CD8-positive, alpha-beta memory T cell (primary cell): ENCODE data around the gene TCOF1. TPM values are rescaled to one million over a fixed set of nuclear protein-coding genes. Genes with fewer than 3 reads are reported as not detected.

Source experiments
- CTCF ChIA-PET: fragments of 350-600 bp; sonication (Branson Sonifier 250); formaldehyde crosslinking; loops from one replicate; lab custom pipeline; 2021; ENCODE audit warnings: antibody characterized with exemption; lab: Charles Lee
- POLR2A ChIA-PET: fragments of 350-600 bp; sonication (Branson Sonifier 250); formaldehyde crosslinking; loops from one replicate; lab custom pipeline; 2021; ENCODE audit warnings: antibody characterized with exemption; lab: Charles Lee
- DNase-seq, 5 donors: peaks; one replicate each; pipeline versions ENCODE4 v3.0.0 to v3.0.0-alpha.2; 2020 to 2022; ENCODE audit warnings: mixed read lengths in 1 of 5
- H3K27ac ChIP-seq: one replicate; pipeline ENCODE4 v1.7.0; 2013; ENCODE audit warnings: low read depth, mild to moderate bottlenecking, low read length, moderate library complexity
- H3K27me3 ChIP-seq: 2 replicates; pipeline ENCODE4 v1.7.0; 2013; ENCODE audit warnings: low read length, mild to moderate bottlenecking; ENCODE audit not compliant: insufficient read depth, poor library complexity, severe bottlenecking
- H3K36me3 ChIP-seq: 2 replicates; pipeline ENCODE4 v1.7.0; 2013; ENCODE audit warnings: mild to moderate bottlenecking, low read length, moderate library complexity; ENCODE audit not compliant: insufficient read depth
- H3K4me1 ChIP-seq: 2 replicates; pipeline ENCODE4 v1.7.0; 2013; ENCODE audit warnings: mild to moderate bottlenecking, low read length, moderate library complexity; ENCODE audit not compliant: insufficient read depth
- H3K4me3 ChIP-seq: 2 replicates; pipeline ENCODE4 v1.7.0; 2013; ENCODE audit warnings: mild to moderate bottlenecking, low read length
- H3K9me3 ChIP-seq: 2 replicates; pipeline ENCODE4 v1.7.0; 2013; ENCODE audit warnings: mild to moderate bottlenecking, low read length
- H3K27ac Mint-ChIP-seq, 8 donors: one replicate each; pipeline ENCODE4 v1.8.0; 2020 to 2021; ENCODE audit warnings: mixed read lengths in 8 of 8, mild to moderate bottlenecking in 6 of 8, inconsistent platforms in 3 of 8, moderate library complexity in 3 of 8
- H3K27me3 Mint-ChIP-seq, 2 donors: one replicate each; pipeline ENCODE4 v1.8.0; 2020 to 2021; ENCODE audit warnings: mixed read lengths in 2 of 2, mild to moderate bottlenecking in 1 of 2, moderate library complexity in 1 of 2
- H3K36me3 Mint-ChIP-seq, 3 donors: one replicate each; pipeline ENCODE4 v1.8.0; 2020 to 2021; ENCODE audit warnings: mixed read lengths in 3 of 3, inconsistent platforms in 1 of 3, mild to moderate bottlenecking in 1 of 3
- H3K4me1 Mint-ChIP-seq, 3 donors: one replicate each; pipeline ENCODE4 v1.8.0; 2020 to 2021; ENCODE audit warnings: mixed read lengths in 3 of 3, inconsistent platforms in 1 of 3, mild to moderate bottlenecking in 1 of 3
- H3K4me3 Mint-ChIP-seq, 7 donors: one replicate each; pipeline ENCODE4 v1.8.0; 2020 to 2021; ENCODE audit warnings: mixed read lengths in 7 of 7, mild to moderate bottlenecking in 6 of 7, moderate library complexity in 4 of 7, inconsistent platforms in 2 of 7
- H3K9me3 Mint-ChIP-seq, 5 donors: one replicate each; pipeline ENCODE4 v1.8.0; 2020 to 2022; ENCODE audit warnings: mixed read lengths in 5 of 5, mild to moderate bottlenecking in 3 of 5, moderate library complexity in 2 of 5, inconsistent platforms in 1 of 5
- polyA plus RNA-seq: library from polyadenylated mRNA; unstranded; fragments of 300-500 nt; fragmentation: Illumina TruSeq; gene quantifications from one replicate; pipeline ENCODE4 v1.2.3, GENCODE V29; 2021
- total RNA-seq, 2 experiments: library from RNA; stranded (reverse); gene quantifications; one replicate each; pipeline ENCODE4 v1.2.3, GENCODE V29; 2021

TCOF1 gene
- total and polyA plus RNA-seq, 3 experiments from 2014 or later = 33.1 to 120 (median 116) TPM

DNA sequence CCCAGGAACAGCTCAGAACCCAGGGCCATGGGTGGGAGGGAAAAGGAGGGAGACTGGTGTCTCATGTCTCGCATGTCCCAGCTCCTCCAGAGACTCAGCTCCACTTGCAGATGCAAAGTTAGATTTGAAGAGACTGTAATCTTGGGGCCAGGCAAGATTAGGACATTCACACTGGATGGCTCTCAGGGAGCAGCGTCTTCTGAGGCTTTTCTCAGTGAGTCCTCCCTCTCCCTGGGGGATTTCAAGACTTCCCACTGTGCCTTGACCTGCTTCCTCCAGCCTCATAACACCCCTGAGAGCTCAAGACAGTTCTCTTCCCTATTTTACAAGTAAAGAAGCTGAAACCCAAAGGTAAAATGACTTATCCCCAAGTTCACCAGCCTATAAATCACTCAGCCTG, 10.5 kb upstream of the TCOF1 start:
- POLR2A ChIA-PET = no interaction called here
- H3K4me3 ChIP-seq = no peak overlapping the region
- peaks cover 12% of the 10 kb centered on the region for H3K4me1 ChIP-seq
- Mint-ChIP-seq H3K36me3 (no peaks in the 10 kb centered on the region), H3K4me1 (peaks cover 22 to 30% (median 27%) of the 10 kb centered on the region in 3 donors), H3K4me3 (no peak overlapping the region), H3K27ac (no peak overlapping the region), H3K9me3 (no peaks in the 10 kb centered on the region), H3K27me3 (peaks cover 0 to 4% of the 10 kb centered on the region in 2 donors)
- no peak overlapping the region for H3K27ac ChIP-seq
- CTCF ChIA-PET = interaction anchor here (1.5 kb wide), 1 partner anchor 91 kb away, joined by 3 read pairs; no protein-coding TSS in a partner anchor
- H3K36me3 ChIP-seq = no peaks in the 10 kb centered on the region
- no peaks in the 10 kb centered on the region for H3K9me3 ChIP-seq
- DNase-seq = no peak
- H3K27me3 ChIP-seq = no peaks in the 10 kb centered on the region

DNA sequence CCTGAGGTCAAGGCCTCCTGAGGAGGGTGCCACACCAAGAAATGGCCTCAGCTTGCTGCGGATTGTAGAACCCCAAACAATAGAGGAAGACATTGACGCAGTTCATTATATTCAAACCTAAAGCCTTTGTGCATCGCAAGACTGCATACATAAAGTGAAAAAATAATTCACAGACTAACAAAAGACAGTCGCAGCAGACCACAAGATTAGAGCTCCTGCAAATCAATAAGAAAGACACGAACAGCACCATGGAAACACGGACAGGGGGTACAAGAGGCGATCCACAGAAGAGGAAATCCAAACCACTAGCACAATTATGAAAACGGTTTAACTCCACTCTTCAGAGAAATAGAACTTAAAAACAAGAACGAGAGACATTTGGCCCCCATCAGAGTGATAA, 10.0 kb upstream of the TCOF1 start:
- no peak overlapping the region for H3K27ac ChIP-seq
- Mint-ChIP-seq H3K27me3 (peaks cover 0 to 4% of the 10 kb centered on the region in 2 donors), H3K36me3 (no peaks in the 10 kb centered on the region), H3K4me3 (no peak overlapping the region), H3K9me3 (no peaks in the 10 kb centered on the region), H3K27ac (no peak overlapping the region), H3K4me1 (peaks cover 19 to 26% (median 23%) of the 10 kb centered on the region in 3 donors)
- DNase-seq = no peak
- H3K36me3 ChIP-seq = no peaks in the 10 kb centered on the region
- peaks cover 12% of the 10 kb centered on the region for H3K4me1 ChIP-seq
- no peaks in the 10 kb centered on the region for H3K27me3 ChIP-seq
- ChIA-PET POLR2A (no interaction called here), CTCF (no interaction called here)
- H3K4me3 ChIP-seq = no peak overlapping the region
- H3K9me3 ChIP-seq = no peaks in the 10 kb centered on the region

DNA sequence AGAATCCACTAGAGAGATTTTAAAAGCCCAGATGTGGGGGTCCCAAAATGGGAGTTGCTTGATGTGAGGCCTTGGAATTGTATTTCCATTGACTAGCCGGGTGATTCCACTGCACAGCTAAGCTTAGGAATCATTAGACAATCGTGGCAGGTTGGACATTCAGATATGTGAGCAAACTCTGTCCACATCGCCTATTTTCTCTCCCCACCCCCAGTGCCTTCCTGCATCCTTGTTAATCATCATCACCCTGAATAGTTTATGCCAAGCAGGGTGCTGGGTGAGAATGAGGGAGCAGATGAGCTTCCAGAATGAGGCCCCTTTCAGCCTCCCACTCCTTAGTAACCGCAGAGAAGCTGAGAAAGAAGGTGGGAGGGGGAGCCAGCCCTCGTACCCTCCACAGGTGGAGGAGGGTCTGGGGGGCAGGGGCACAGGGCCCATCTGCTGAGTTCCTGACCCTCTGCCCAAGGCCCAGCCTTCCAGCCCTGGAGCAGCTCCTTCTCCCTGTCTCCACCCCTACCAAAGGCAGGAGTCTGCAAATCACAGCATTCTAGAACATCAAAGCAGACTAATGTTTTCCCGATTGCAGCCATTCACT, 7.7 kb upstream of the TCOF1 start:
- no peaks in the 10 kb centered on the region for H3K36me3 Mint-ChIP-seq
- Histone ChIP-seq H3K4me1 (peaks cover 12% of the 10 kb centered on the region), H3K9me3 (no peaks in the 10 kb centered on the region), H3K27ac (no peak overlapping the region), H3K36me3 (no peaks in the 10 kb centered on the region), H3K27me3 (no peaks in the 10 kb centered on the region), H3K4me3 (no peak overlapping the region)
- DNase-seq = no peak
- POLR2A ChIA-PET = no interaction called here
- peak overlapping the region in 4 of 8 donors; percentile 26 to 77 (median 46) for H3K27ac Mint-ChIP-seq
- peaks cover 13 to 15% (median 14%) of the 10 kb centered on the region in 3 donors for H3K4me1 Mint-ChIP-seq
- no peaks in the 10 kb centered on the region for H3K9me3 Mint-ChIP-seq
- no peak overlapping the region for H3K4me3 Mint-ChIP-seq
- no peaks in the 10 kb centered on the region for H3K27me3 Mint-ChIP-seq
- CTCF ChIA-PET = interaction anchor here (0.6 to 2.6 kb wide), 8 partner anchors 10 to 649 kb away, joined by 3 to 9 read pairs (median 4); no protein-coding TSS in a partner anchor

DNA sequence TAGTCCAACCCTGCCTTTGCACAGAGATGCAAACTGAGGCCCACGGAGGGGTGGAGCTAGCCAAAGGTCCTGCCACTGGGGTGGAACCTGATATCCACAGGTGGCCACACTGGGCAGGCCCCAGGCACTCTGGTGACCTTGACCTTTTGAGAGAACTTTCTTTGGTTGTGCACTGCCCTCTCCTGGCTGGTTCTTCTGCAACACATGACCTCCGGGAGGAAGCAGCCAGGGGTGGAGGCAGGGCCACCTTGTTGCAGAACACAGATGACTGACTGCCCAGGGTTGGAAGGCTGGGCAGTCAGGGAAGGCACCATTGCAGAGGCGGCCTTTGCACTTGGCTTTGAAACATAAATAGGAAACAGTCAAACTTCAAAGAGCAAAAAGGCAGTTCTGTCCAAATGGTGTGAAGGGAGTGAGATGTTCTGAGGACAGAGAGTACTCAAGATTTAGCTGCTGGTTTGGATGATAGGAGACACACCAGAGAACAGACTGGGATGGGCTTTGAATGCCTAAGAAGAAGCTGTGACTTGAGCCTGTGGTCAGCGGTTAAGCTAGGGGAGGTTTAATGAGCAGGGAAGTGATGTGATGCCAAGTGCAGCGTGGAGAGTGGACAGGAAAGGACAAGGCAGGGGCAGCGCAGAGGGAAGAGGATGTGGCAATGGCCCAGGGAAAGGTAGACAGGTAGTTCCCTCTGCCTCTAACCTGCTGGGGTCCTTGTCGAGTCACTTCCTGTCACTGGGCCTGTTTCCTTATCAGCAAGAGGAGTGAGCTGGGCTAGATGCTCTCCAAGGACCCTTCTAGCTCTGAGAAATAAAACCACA, 6.8 kb upstream of the TCOF1 start:
- POLR2A ChIA-PET = interaction anchor here (1.0 kb wide), 1 partner anchor 99 kb away, joined by 3 read pairs; the partner anchor contains the start of gene RPS14

DNA sequence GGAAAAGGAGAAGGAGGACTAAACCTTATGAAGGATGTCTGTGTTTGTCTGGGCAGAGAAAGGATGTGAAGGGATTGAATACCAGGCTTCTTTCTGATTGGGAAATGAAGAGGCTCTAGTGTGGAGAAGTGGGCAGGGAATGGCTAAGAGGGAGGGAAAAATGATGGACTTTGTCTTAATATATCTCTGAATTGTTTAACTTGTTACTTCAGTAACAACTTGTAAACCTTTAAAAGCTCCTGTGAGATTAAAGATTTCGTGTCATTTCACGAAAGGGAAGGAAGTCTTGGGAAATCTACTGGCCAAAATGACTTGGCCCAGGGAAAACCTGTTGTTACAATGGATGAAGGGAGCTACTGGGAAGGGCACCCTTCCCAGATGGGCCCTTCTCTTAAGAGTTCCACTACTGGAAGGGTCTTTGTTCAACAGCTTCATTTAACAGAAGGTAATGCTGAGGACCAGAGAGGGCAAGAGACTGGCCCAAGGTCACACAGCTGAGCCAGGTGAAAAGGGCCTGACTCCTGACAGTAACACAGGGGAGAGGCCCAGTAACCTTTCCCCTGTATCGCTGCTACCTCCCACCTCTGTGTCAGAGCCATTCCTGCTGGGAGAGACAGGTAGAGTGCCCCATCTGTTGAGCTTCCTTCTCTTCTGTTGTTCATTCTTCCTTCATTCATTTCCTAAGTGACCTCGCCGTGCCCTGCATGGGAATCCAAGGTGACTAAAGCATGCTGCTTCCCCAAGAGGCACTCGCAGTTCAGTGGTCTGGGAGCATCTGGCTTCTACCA, 5.1 kb upstream of the TCOF1 start:
- no peaks in the 10 kb centered on the region for H3K27me3 ChIP-seq
- H3K4me1 ChIP-seq = peaks cover 20% of the 10 kb centered on the region
- H3K27ac ChIP-seq = no peak overlapping the region
- DNase-seq = no peak
- no peaks in the 10 kb centered on the region for H3K36me3 ChIP-seq
- no peak overlapping the region for H3K4me3 ChIP-seq
- Mint-ChIP-seq H3K4me1 (peaks cover 25 to 27% (median 25%) of the 10 kb centered on the region in 3 donors), H3K27ac (peak overlapping the region in 5 of 8 donors; percentile 22 to 97 (median 80)), H3K9me3 (no peaks in the 10 kb centered on the region), H3K36me3 (no peaks in the 10 kb centered on the region), H3K4me3 (no peak overlapping the region), H3K27me3 (peaks cover 0 to 2% of the 10 kb centered on the region in 2 donors)
- ChIA-PET POLR2A (no interaction called here), CTCF (interaction anchor here (0.9 to 1.2 kb wide), 2 partner anchors 8 to 9 kb away, joined by 3 read pairs; no protein-coding TSS in a partner anchor)
- H3K9me3 ChIP-seq = no peaks in the 10 kb centered on the region

More for the DNA sequence above, 6.8 kb upstream of the TCOF1 start:
- H3K27me3 ChIP-seq = no peaks in the 10 kb centered on the region
- peaks cover 12% of the 10 kb centered on the region for H3K4me1 ChIP-seq
- peak overlapping the region in 2 of 7 donors; percentile 4 to 20 for H3K4me3 Mint-ChIP-seq
- no peaks in the 10 kb centered on the region for H3K9me3 ChIP-seq
- H3K36me3 ChIP-seq = no peaks in the 10 kb centered on the region
- no peaks in the 10 kb centered on the region for H3K27me3 Mint-ChIP-seq
- peak; percentile 11 to 62 (median 19) for DNase-seq
- H3K4me3 ChIP-seq = no peak overlapping the region
- no peak overlapping the region for H3K27ac ChIP-seq
- peak overlapping the region; percentile 60 to 95 (median 82) for H3K27ac Mint-ChIP-seq
- H3K36me3 Mint-ChIP-seq = no peaks in the 10 kb centered on the region
- CTCF ChIA-PET = interaction anchor here (0.6 to 2.6 kb wide), 12 partner anchors 11 to 105 kb away, joined by 3 to 9 read pairs (median 4); no protein-coding TSS in a partner anchor
- H3K4me1 Mint-ChIP-seq = peaks cover 13 to 15% (median 14%) of the 10 kb centered on the region in 3 donors
- no peaks in the 10 kb centered on the region for H3K9me3 Mint-ChIP-seq

DNA sequence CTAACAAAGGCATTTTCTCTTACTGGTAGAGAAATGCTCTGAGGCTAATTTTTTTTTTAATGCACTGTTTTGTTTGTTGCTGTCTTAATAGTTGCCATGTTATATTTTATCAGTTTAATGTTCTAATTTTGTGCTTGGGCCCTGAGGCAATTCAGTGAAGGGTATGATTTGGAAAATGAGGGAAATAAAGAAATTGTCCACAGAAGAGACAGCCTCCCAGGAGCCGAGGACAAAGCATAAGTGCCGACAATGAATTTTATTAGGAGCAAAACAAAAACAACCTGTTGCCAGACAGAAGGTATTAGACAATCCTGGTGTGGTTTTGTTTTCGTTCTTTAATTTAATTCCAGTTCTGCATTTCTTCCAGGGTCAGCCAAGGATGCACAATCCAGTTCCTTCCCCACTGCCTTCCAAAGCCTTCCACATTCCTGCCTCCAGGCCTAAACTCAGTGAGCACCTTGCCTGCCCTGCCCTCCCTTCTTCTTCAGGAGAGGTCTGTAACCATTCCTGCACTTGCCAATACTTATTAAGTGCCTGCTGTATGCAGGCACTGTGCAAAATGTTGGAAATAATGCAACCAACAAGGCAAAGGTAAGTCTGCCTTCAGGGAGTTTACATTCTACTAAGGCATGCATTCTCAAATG, 4.3 kb upstream of the TCOF1 start:
- ChIA-PET CTCF (interaction anchor here (0.9 kb wide), 1 partner anchor 9 kb away, joined by 3 read pairs; no protein-coding TSS in a partner anchor), POLR2A (no interaction called here)
- Mint-ChIP-seq H3K27ac (peak overlapping the region in 1 of 8 donors; percentile 61), H3K4me3 (no peak overlapping the region), H3K9me3 (no peaks in the 10 kb centered on the region), H3K4me1 (peaks cover 28 to 31% (median 28%) of the 10 kb centered on the region in 3 donors), H3K27me3 (peaks cover 0 to 2% of the 10 kb centered on the region in 2 donors), H3K36me3 (peaks cover 0 to 3% (median 0%) of the 10 kb centered on the region in 3 donors)
- Histone ChIP-seq H3K27me3 (no peaks in the 10 kb centered on the region), H3K27ac (no peak overlapping the region), H3K4me3 (no peak overlapping the region), H3K9me3 (no peaks in the 10 kb centered on the region), H3K36me3 (no peaks in the 10 kb centered on the region), H3K4me1 (peaks cover 20% of the 10 kb centered on the region)
- DNase-seq = no peak

DNA sequence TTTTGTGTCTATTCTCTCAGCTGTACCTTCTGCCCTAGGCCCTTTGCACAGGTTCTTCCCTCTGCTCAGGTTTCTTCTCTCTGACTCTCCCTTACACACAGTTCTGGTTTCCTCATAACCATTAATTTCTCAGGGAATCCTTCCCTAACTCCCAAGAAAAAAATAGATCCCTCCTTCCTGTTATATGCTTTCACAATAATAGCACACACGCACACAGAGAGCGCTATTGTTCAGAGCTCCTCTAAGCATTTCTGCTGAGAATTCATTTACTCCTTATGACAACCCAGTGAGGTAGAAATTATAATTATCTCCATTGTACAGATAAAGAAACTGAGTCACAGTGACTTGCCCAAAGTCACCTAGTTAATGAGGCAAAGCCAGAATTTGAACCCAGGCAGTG, 1.7 kb upstream of the TCOF1 start:
- Mint-ChIP-seq H3K4me1 (peaks cover 42 to 49% (median 43%) of the 10 kb centered on the region in 3 donors), H3K36me3 (peaks cover 0 to 15% (median 2%) of the 10 kb centered on the region in 3 donors), H3K27me3 (peaks cover 0 to 2% of the 10 kb centered on the region in 2 donors), H3K4me3 (no peak overlapping the region), H3K27ac (peak overlapping the region in 2 of 8 donors; percentile 6 to 14), H3K9me3 (no peaks in the 10 kb centered on the region)
- H3K36me3 ChIP-seq = no peaks in the 10 kb centered on the region
- no peak for DNase-seq
- H3K27me3 ChIP-seq = no peaks in the 10 kb centered on the region
- H3K4me3 ChIP-seq = no peak overlapping the region
- H3K4me1 ChIP-seq = peaks cover 35% of the 10 kb centered on the region
- no peaks in the 10 kb centered on the region for H3K9me3 ChIP-seq
- ChIA-PET POLR2A (no interaction called here), CTCF (interaction anchor here (1.0 kb wide), 1 partner anchor 94 kb away, joined by 3 read pairs; no protein-coding TSS in a partner anchor)
- no peak overlapping the region for H3K27ac ChIP-seq
